ENCODE data around the gene CMTM2.
"Not testable (repeated sequence)": the region's sequence is repeated elsewhere in the genome, so short reads cannot be mapped to it uniquely, and the experiment has no call there.

The CMTM2 gene

DNA sequence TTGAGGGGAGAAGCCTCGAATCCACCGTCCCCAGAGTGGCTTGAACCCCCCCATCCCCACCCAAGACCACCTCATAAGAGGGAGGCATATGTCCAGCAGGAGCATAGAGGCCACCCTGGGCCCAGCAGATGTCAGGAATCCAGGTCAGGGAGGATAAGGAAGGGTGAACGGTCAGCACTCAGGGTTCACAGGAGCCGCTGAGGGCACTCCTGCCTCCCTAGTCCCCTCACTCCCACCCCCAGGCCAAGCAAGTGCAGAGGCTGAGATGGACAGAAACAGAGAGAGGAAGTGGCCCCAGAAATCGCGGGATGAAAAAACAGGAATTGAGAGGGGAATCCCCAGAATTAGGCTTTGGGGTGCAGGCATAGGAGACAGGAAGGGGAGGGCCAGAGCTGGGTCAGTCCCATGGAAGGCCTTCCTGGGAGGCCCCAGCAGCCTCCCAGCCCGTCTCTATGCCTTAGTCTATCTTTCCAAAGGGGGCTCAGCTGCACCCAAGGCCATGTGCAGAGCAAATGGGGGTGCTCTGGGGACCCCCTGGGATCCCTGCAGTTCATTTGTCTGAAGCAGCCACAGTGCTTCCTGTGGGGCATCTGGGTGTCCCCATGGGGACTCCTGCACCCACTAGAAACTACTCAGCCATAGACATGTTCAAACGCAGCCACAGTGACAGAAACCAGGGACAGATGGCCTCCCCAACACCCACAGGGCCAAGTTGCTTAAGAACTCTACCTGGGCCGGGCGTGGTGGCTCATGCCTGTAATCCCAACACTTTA is 26.9 kb downstream of the CMTM2 start:
- peak overlapping the region; percentile 64 to 73 for H3K4me3 ChIP-seq (replicated peaks in 1 of 2; ENCODE audit: low read depth in 2 of 2, low read length in 2 of 2)
- TF ChIP-seq CTCF (IDR thresholded peaks at IDR 0.05; ENCODE audit: low read depth, low read length): no peak
- DNase-seq (ENCODE audit: low read depth in 2 of 2): no peak

DNA sequence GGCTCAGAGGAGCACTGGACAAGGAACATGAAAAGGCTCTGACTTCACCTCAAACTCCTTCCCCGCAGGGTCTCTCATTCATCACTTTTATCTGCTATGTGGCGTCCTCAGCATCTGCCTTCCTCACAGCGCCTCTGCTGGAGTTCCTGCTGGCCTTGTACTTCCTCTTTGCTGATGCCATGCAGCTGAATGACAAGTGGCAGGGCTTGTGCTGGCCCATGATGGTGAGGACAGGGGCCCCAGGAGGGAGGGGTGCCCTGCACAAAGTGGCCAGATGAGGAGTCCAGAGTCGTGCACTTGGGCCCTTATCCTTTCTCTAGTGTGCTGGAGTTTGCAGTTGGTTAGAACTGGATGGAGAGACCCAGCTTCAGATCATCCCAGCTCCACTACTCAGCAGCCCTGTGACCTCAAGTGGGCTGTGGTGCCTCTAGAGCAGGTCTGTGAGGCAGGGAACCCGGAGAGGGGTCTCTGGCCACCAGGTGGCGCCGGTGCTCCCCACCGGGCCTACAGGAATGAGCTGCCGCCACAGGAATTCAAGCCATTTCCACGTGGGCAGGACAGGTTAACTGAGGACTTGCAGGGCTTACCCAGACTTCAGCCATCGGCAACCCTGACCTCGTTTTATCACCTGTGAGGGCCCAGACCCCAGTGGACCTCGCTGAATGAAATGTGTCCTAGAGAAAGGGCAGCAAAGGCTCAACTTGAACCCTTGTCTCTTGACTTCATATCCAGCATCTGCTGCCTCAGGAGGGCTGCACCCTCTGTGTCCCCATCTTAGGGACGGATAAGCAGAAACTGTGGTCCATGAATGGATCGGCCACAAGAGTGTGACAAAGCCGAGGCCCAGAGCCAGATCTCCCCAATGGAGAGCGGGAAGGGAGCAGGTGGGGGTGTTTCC is 29.2 kb downstream of the CMTM2 start:
- DNase-seq (ENCODE audit: low read depth in 2 of 2): peak; percentile 91 to 92
- peak; percentile 93 for TF ChIP-seq CTCF (IDR thresholded peaks at IDR 0.05; ENCODE audit: low read depth, low read length)
- no peak overlapping the region for H3K4me3 ChIP-seq (replicated peaks in 1 of 2; ENCODE audit: low read depth in 2 of 2, low read length in 2 of 2)

DNA sequence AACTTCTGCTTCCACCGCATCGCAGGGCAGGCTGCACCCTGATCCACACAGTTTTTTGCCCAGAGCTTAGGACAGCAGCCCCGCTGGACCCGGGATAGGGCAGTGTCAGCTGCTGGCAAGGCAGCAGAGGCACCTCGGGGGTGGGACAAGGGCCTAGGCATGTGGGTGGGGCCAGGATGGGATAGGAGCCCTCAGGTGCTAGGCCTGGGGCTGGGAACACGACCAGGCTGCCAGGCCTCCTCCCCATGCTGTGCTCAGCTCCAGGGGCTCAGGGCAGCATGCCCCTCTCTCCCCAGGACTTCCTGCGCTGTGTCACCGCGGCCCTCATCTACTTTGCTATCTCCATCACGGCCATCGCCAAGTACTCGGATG is 29.9 kb downstream of the CMTM2 start:
- DNase-seq (ENCODE audit: low read depth in 2 of 2): no peak
- TF ChIP-seq CTCF (IDR thresholded peaks at IDR 0.05; ENCODE audit: low read depth, low read length): no peak
- H3K4me3 ChIP-seq (replicated peaks in 1 of 2; ENCODE audit: low read depth in 2 of 2, low read length in 2 of 2): no peak overlapping the region

- no peak for TF ChIP-seq CTCF (IDR thresholded peaks at IDR 0.05; ENCODE audit: low read depth, low read length)
- DNase-seq (ENCODE audit: low read depth in 2 of 2): no peak
- H3K4me3 ChIP-seq (replicated peaks in 1 of 2; ENCODE audit: low read depth in 2 of 2, low read length in 2 of 2): no peak overlapping the region
Measured at GRCh38 chr16:66610111-66610820, 31.0 kb downstream of the CMTM2 start.

DNA sequence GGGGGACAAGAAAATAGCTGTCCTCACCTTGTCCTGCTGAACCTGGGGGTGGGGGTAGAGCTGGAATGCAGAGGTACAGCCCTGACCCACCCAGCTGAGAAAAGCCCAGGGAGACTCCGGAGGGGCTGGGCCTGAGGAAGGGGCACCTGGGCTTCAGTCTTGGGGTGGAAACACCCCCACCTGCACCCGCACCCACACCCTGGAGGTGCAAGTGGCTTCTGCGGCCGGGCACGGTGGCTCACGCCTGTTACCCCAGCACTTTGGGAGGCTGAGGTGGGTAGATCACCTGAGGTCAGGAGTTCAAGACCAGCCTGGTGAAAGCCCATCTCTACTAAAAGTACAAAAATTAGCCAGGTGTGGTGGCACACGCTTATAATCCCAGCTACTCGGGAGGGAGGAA is 32.6 kb downstream of the CMTM2 start:
- not testable (repeated sequence) for H3K4me3 ChIP-seq (replicated peaks in 1 of 2; ENCODE audit: low read depth in 2 of 2, low read length in 2 of 2); DNase-seq (ENCODE audit: low read depth in 2 of 2)

GRCh38 chr16:66612422-66612821 is 33.2 kb downstream of the CMTM2 start:
- no peak for DNase-seq (ENCODE audit: low read depth in 2 of 2)
- H3K4me3 ChIP-seq (replicated peaks in 1 of 2; ENCODE audit: low read depth in 2 of 2, low read length in 2 of 2): no peak overlapping the region
- no peak for TF ChIP-seq CTCF (IDR thresholded peaks at IDR 0.05; ENCODE audit: low read depth, low read length)

Data from cardiac fibroblast (primary cell).